SU-DHL-6 (cell line): ENCODE measurements around the gene RPS6KA1.

Experiments
- H2AFZ ChIP-seq: fragments of 200-600 bp; sonication (generic); 2 replicates; pipeline ENCODE4 v1.6.1; 2014; ENCODE audit warnings: low read depth, mild to moderate bottlenecking, moderate library complexity, mixed read lengths, antibody characterized with exemption, low read length; ENCODE audit not compliant: severe bottlenecking
- H3F3A ChIP-seq: fragments of 200-600 bp; shearing (Covaris generic); 2 replicates; pipeline ENCODE4 v1.6.0; 2016; ENCODE audit warnings: antibody characterized with exemption, mild to moderate bottlenecking; ENCODE audit not compliant: insufficient read depth
- H3K27ac ChIP-seq: fragments of 200-600 bp; sonication (generic); 2 replicates; pipeline ENCODE4 v1.5.1; 2016; ENCODE audit warnings: low read depth, mild to moderate bottlenecking, low read length, moderate library complexity, mixed read lengths
- H3K27me3 ChIP-seq: fragments of 200-600 bp; sonication (generic), shearing (Covaris generic); 2 replicates; pipeline ENCODE4 v1.6.0; 2014; ENCODE audit warnings: mild to moderate bottlenecking, low read length
- H3K36me3 ChIP-seq: fragments of 200-600 bp; sonication (generic); 2 replicates; pipeline ENCODE4 v1.6.1; 2014; ENCODE audit warnings: mild to moderate bottlenecking, low read length, mixed read lengths
- H3K4me2 ChIP-seq: fragments of 300-600, 200-600 bp; shearing (Covaris generic), sonication (generic); 2 replicates; pipeline ENCODE4 v1.6.0; 2014; ENCODE audit warnings: low read length, low read depth, mild to moderate bottlenecking; ENCODE audit not compliant: poor library complexity, severe bottlenecking
- H3K4me3 ChIP-seq: fragments of 200-600 bp; sonication (generic); 2 replicates; pipeline ENCODE4 v1.5.1; 2014; ENCODE audit warnings: antibody characterized with exemption, low read length, mild to moderate bottlenecking, mixed read lengths; ENCODE audit not compliant: insufficient read depth, poor library complexity, severe bottlenecking
- H3K79me2 ChIP-seq: fragments of 200-600 bp; sonication (generic); 2 replicates; pipeline ENCODE4 v1.6.1; 2014; ENCODE audit warnings: mild to moderate bottlenecking, low read length, moderate library complexity; ENCODE audit not compliant: insufficient read depth
- H3K9ac ChIP-seq: fragments of 200-600 bp; sonication (generic); 2 replicates; pipeline ENCODE4 v1.7.0; 2014; ENCODE audit warnings: mild to moderate bottlenecking, low read length
- H3K9me2 ChIP-seq: fragments of 200-600 bp; sonication (generic); replicated peaks from 2 replicates; pipeline ENCODE4 v1.6.1; 2014; ENCODE audit warnings: low read length; ENCODE audit not compliant: insufficient read depth
- H3K9me3 ChIP-seq: fragments of 200-600 bp; sonication (generic); 2 replicates; pipeline ENCODE4 v1.6.1; 2014; ENCODE audit warnings: low read length, mixed read lengths; ENCODE audit not compliant: insufficient read depth
- H4K20me1 ChIP-seq: fragments of 200-600 bp; sonication (generic); 2 replicates; pipeline ENCODE4 v1.6.1; 2014; ENCODE audit warnings: low read depth, mild to moderate bottlenecking, antibody characterized with exemption, low read length, moderate library complexity, mixed read lengths
- EZH2phosphoT487 ChIP-seq: fragments of 200-600 bp; sonication (generic), shearing (Covaris generic); conservative IDR thresholded peaks from 2 replicates; pipeline ENCODE4 v1.6.1; 2018; ENCODE audit warnings: mild to moderate bottlenecking, antibody characterized with exemption, low read length, moderate library complexity, mixed read lengths
- TF ChIP-seq, protein P1 (sequence below): fragments of 200-600 bp; sonication (generic); IDR thresholded peaks from one replicate; pipeline ENCODE4 v1.5.1; 2017; ENCODE audit warnings: antibody characterized with exemption, mild to moderate bottlenecking, low read length, moderate library complexity; ENCODE audit not compliant: insufficient read depth, poor library complexity, severe bottlenecking

RPS6KA1 gene

DNA sequence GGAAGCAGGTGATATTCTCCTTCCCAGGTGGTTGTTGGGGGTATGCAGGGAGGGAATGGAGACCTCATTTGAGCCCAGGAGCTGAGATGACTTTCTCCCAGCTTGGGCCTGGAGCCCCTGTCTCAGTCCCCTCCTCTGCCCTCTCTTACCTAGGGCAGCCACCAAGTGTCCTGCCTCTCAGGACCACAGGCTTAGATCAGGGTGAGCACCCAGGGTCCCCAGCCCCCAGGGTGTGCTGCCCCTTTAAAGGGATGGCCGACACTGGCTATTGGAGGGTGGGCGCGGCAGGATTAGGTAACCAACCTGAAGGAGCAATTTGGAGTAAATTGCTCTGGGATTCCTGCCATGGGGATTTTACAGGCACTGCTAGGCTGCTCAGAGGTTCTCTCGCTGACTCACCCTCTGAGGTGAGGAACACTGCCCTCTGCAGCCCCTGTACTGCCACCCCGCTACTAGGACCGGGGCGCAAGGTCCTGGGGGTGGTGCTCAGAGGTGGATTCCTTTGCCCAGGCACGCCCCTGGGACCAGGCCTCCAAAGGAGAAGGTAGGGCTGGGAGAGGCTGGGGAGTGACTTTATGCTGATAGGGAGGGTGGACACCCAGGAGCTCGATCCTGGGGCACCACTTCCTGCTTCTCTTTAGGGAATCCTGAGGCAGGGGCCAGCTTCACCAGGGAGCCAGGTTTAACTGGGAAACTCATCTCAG lies 1.5 kb downstream of the RPS6KA1 start:
- no peaks in the 10 kb centered on the region for H3F3A ChIP-seq
- no peaks in the 10 kb centered on the region; the same call in 1 of the 2 replicates for H3K79me2 ChIP-seq
- H3K4me3 ChIP-seq: peak overlapping the region; percentile 84
- H3K27ac ChIP-seq: no peak overlapping the region
- TF ChIP-seq, protein P1, sequence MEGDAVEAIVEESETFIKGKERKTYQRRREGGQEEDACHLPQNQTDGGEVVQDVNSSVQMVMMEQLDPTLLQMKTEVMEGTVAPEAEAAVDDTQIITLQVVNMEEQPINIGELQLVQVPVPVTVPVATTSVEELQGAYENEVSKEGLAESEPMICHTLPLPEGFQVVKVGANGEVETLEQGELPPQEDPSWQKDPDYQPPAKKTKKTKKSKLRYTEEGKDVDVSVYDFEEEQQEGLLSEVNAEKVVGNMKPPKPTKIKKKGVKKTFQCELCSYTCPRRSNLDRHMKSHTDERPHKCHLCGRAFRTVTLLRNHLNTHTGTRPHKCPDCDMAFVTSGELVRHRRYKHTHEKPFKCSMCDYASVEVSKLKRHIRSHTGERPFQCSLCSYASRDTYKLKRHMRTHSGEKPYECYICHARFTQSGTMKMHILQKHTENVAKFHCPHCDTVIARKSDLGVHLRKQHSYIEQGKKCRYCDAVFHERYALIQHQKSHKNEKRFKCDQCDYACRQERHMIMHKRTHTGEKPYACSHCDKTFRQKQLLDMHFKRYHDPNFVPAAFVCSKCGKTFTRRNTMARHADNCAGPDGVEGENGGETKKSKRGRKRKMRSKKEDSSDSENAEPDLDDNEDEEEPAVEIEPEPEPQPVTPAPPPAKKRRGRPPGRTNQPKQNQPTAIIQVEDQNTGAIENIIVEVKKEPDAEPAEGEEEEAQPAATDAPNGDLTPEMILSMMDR: no peak
- TF ChIP-seq EZH2phosphoT487: no peak
- H3K36me3 ChIP-seq: no peaks in the 10 kb centered on the region
- peak overlapping the region; percentile 76 for H3K4me2 ChIP-seq
- H3K27me3 ChIP-seq: no peaks in the 10 kb centered on the region
- H3K9me3 ChIP-seq: no peaks in the 10 kb centered on the region
- H4K20me1 ChIP-seq: no peaks in the 10 kb centered on the region
- peak overlapping the region; percentile 78 for H3K9ac ChIP-seq
- no peaks in the 10 kb centered on the region for H3K9me2 ChIP-seq
- no peak overlapping the region for H2AFZ ChIP-seq

DNA sequence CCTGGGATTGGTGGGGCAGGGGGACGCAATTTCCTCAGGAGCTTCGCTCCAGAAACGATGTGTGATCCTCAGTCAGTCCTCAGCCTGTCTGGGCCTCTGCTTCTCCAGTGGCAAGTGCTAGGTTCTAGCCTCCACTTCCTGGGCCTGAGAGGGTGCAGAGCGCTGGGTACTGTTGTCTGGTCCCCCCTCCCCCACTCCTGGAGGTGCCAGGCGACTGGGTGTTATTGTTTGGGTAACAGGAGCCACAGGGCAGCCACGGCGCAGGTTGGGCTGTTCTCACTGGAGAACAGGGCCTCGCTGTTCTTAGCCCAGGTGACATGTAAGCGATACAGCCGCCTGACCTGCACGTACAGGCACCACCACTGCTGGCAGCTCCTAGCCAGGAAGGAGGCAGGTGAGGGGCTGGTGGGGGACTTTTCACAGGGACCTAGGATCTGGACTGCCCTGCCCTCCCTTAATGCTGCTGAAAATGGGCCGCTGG lies 2.1 kb downstream of the RPS6KA1 start:
- H3K79me2 ChIP-seq: no peaks in the 10 kb centered on the region; the same call in 1 of the 2 replicates
- no peaks in the 10 kb centered on the region for H3K27me3 ChIP-seq
- no peak overlapping the region for H3K4me2 ChIP-seq
- TF ChIP-seq, protein P1: no peak
- TF ChIP-seq EZH2phosphoT487: no peak
- no peaks in the 10 kb centered on the region for H3K36me3 ChIP-seq
- H3K9ac ChIP-seq: no peak overlapping the region
- H3K9me2 ChIP-seq: no peaks in the 10 kb centered on the region
- no peaks in the 10 kb centered on the region for H4K20me1 ChIP-seq
- H3F3A ChIP-seq: no peaks in the 10 kb centered on the region
- H3K9me3 ChIP-seq: no peaks in the 10 kb centered on the region
- no peak overlapping the region for H2AFZ ChIP-seq
- no peak overlapping the region for H3K4me3 ChIP-seq
- no peak overlapping the region for H3K27ac ChIP-seq

DNA sequence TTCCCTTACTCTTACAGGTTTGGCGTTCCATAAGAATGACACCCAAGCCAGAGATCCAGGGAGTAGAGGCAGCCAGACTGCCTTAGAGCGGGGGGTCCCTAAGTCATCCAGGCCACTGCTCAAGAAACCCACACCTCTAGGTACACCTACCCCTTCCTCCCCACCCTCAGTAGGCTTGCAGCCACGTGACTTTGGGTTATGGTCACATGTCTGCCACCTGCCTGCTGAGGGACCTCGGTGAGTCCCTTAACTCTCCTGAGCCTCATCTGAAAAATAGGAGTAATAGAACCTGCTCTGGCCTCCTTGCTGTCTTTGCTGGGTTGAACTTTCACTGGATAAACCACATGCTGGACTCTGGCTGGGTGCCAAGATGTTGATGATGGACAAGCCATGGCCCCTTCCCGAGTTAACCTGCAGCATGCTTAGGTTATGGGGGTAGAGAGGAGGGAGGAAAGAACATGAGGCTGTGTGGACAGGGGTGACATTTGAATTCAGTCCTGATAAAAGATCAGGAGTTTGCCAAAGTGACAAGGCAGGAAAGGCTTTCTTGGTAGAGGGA lies 4.5 kb downstream of the RPS6KA1 start:
- TF ChIP-seq EZH2phosphoT487: no peak
- TF ChIP-seq, protein P1: no peak
- H2AFZ ChIP-seq: no peak overlapping the region
- H3K27ac ChIP-seq: no peak overlapping the region
- no peak overlapping the region for H3K9ac ChIP-seq
- no peaks in the 10 kb centered on the region for H3K9me2 ChIP-seq
- no peaks in the 10 kb centered on the region for H4K20me1 ChIP-seq
- H3K27me3 ChIP-seq: no peaks in the 10 kb centered on the region
- no peaks in the 10 kb centered on the region; the same call in 1 of the 2 replicates for H3F3A ChIP-seq
- no peaks in the 10 kb centered on the region; the same call in 1 of the 2 replicates for H3K79me2 ChIP-seq
- no peaks in the 10 kb centered on the region for H3K36me3 ChIP-seq
- H3K4me3 ChIP-seq: no peak overlapping the region
- no peak overlapping the region for H3K4me2 ChIP-seq
- H3K9me3 ChIP-seq: no peaks in the 10 kb centered on the region
